Epithelial cell of esophagus (primary cell): ENCODE data around the gene WASHC3.

Source experiments
- DNase-seq: peaks from one replicate; pipeline ENCODE4 v3.0.0; 2010; ENCODE audit warnings: low read depth
- H3K4me3 ChIP-seq: 2 replicates; pipeline ENCODE4 v1.5.1; 2011; ENCODE audit warnings: mild to moderate bottlenecking, low read length, control low read depth
- CTCF ChIP-seq: IDR thresholded peaks from 2 replicates; pipeline ENCODE4 v1.5.1; 2011; ENCODE audit warnings: low read depth, mild to moderate bottlenecking, low read length, control low read depth, inconsistent platforms; ENCODE audit not compliant: insufficient read depth; ENCODE audit errors: missing control alignments

WASHC3 gene

DNA sequence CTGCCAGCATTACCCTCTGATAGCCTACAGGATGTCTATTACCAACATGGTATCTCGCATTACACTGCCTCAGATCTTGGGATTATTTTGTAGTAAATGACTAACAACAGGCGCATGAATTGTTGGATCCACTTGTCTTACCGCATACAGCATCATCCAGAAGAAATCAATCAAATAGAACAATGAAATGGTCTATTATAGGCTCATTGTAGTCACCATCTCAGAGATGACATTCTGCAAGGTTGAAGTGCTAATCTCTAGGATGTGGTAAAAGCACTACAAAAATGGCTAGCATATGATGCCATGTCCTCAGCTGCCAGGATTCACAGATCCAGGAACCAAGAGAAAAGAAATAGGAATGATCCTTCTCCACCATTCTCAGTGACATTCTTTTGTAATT lies 52.0 kb downstream of the WASHC3 start:
- TF ChIP-seq CTCF = no peak
- H3K4me3 ChIP-seq = no peak overlapping the region
- no peak for DNase-seq

DNA sequence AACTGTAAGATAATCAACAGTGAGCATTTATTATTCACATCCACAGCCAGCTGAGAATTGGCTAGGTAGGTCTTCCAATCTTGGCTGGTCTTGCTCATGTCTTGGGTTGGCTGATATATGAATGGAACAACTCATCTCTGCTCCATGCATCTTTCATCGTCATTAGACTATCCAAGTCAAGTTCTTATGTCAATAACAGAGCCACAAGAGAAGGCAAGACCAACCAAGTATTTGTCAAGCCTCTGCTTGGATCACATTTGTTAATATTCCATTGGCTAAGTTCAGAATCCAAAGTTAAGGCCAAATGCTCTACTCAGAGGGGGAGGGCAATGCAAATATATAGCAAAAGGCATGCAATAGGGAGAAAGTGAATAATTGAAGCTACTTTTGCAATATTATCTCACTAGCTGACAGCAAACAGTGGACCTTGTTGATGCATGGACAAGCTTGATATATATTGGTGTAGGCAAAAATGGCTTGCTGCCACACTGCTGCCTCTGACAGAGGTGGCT lies 53.1 kb downstream of the WASHC3 start:
- TF ChIP-seq CTCF = no peak
- DNase-seq = no peak
- no peak overlapping the region for H3K4me3 ChIP-seq

DNA sequence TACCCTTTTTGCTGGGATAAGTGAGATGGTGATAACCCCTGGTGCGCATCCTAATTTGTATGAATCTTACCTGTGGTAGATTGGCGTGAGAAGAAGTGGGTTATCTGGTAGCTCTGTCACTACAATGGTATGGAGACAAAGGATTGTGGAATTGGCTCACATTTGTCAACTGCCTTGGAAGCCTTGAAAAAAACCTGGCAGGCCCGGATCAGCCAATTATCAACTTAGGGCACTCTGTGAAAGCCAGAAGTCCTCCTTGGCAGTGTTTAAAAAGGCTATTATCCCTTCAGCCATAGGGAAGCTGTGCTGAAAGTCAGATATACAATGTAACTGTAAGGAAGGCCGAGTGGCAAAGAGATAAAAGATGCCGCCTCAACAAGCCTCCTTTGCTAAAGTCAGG lies 56.5 kb downstream of the WASHC3 start:
- TF ChIP-seq CTCF = no peak
- DNase-seq = no peak

DNA sequence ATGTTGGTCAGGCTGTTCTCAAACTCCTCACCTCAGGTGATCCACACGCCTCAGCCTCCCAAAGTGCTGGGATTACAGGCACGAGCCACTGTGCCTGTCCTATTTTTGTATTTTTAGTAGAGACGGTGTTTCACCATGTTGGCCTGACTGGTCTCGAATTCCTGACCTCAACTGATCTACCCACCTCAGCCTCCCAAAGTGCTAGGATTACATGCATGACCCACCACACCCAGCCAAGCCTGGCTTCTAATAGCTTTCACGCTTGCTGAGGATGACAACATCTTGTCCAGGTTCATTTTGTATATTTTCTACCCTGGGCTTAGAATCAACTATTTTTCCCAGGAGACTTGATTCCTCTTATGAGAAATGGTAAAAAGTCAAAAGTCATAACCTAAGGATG lies 64.7 kb downstream of the WASHC3 start:
- no peak overlapping the region for H3K4me3 ChIP-seq
- no peak for TF ChIP-seq CTCF
- no peak for DNase-seq

More for the DNA sequence above, 56.5 kb downstream of the WASHC3 start:
- H3K4me3 ChIP-seq = no peak overlapping the region

DNA sequence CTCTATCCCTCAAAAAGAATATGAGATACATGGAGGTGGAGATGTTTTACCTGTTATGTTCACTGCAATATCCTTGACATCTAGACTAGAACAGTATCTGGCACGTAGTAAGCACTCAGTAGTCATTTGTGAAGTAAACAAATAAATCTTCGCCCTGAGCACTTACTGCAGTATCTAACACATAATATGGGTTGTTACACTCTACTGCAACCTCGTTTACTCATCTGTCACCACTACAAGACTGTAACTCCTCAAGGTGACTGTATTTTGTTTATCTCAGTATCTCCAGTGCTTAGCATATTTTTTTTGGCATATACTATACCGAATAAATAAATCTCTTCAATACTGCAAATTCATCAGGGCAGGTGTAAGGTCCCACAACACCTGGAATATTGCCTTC lies 66.1 kb downstream of the WASHC3 start:
- no peak overlapping the region for H3K4me3 ChIP-seq
- TF ChIP-seq CTCF = no peak
- no peak for DNase-seq

- no peak for TF ChIP-seq CTCF
- no peak overlapping the region for H3K4me3 ChIP-seq
- DNase-seq = no peak
Measured at GRCh38 chr12:101992091-101992490, 69.7 kb downstream of the WASHC3 start.

GRCh38 chr12:101982307-101982706 lies 79.5 kb downstream of the WASHC3 start:
- no peak for DNase-seq
- no peak for TF ChIP-seq CTCF
- no peak overlapping the region for H3K4me3 ChIP-seq
